Ureter (tissue), 1 donor: ENCODE measurements around the gene CHID1. TPM values are rescaled to one million over a fixed set of nuclear protein-coding genes. Genes with fewer than 3 reads are reported as not detected.

ENCODE experiments used
- DNase-seq: peaks from one replicate; pipeline ENCODE4 v3.0.0-alpha.2; 2020; ENCODE audit warnings: low spot score
- total RNA-seq: library from RNA; stranded (reverse); gene quantifications from one replicate; pipeline ENCODE4 v1.2.4, GENCODE V29; 2023
- donor health status: DM: yes; HTN: yes; CAD: no.

The CHID1 gene
- total RNA-seq, 1 donor from 2014 or later, result 116 TPM

DNA sequence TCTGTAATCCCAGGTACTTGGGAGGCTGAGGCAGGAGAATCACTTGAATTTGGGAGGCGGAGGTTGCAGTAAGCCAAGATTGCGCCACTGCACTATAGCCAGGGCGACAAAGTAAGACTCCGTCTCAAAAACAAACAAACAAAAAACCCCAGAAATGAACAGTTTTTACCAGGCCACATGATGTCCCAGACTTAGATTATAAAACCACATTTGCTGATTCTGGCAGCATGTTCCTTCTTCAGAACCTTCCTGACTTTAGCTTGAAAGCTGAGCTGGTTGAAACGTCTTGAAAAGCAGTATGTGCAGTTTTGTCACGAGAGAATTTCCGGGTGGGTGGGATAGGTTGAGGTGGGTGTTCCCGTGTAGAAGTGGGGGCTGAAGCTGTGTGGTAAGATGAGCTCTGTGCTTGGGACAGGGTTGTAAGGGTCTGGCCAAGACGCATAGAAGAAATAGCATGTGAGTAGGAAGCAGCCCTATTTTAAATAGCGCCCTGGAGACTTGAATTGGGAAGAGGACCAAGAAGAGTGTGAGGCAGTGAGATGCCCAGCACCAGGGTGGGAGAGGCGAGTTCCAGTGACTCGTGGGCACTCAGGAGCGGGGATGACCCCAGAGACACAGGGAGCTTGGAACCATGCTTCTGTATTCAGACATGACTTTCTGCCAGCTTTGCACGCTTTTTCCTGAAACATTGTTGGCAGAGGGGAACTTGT is 22.7 kb upstream of the CHID1 start:
- no peak for DNase-seq

DNA sequence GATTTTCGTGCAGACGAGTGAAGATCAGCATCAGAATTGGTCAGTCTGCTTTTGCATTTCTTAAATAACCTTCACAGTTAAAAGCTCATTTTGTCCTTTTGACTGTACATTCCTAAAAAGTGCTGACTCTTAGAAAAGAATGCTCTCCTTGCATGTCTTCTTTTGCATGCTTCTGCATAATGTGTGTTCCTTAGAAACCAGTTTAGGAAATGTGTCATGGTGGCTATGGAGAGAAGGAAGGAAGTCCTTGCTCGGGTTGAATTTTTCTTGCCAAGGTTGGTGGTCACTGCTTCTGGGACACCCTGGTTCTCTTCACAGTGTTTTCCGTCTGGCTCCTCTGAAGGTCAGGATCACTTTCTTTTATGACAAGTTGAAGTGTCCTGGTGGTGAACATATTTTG is 21.8 kb upstream of the CHID1 start:
- DNase-seq, result no peak

DNA sequence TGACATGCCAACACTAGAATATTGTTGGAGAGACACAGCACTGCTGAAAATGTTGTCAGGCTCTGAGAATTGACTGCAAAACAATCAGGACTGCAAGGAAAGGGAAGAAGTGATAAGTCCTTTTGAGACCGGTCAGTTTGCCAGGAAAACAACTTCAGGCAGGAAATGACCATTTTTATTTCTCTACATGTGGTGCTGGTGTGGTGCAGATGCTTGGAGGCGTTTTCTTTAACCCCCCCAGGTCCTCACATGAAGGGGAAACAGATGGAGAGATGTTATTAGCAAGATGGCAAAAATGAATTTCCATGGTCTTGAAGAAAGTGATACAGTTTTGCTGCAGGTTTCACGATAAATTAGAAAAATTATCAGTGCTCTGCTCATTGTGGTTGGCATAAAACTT is 20.8 kb upstream of the CHID1 start:
- DNase-seq, result no peak

DNA sequence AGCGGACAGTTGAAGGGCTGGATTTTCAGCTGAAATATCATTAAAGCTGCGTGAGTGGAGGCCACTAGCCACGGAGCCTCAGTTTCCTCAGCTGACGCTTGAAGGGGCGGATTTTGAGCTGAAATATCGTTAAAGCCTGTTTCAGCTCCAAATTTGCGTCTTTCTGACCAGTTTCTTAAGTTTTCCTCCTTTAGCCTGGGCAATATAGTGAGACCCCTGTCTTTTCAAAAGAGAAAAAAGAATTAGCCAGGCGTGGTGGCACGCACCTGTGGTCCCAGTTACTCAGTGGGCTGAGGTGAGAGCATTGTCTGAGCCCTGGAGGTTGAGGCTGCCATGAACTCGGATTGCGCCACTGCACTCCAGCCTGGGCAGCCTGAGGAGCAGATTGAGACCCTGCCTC is 18.8 kb upstream of the CHID1 start:
- DNase-seq, result no peak

DNA sequence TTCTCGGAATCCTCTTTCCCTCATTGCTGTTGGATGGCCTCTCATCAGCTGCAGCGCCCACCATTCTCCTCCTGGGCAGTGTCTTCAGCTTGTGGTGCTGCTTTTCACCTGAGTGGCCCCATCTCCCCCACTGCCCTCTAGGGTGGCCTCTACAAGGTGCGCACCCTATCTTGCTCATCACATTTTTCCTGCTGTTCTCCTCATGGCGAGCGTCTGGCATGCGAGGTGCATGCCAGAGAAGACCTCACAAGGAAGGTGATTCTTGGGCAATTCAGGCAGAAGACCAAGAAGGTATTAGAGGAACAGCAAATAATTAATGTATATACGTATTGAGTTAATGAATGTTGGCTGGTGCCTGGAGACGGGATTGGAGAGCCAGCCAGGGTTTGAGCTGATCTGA is 18.2 kb upstream of the CHID1 start:
- no peak for DNase-seq

DNA sequence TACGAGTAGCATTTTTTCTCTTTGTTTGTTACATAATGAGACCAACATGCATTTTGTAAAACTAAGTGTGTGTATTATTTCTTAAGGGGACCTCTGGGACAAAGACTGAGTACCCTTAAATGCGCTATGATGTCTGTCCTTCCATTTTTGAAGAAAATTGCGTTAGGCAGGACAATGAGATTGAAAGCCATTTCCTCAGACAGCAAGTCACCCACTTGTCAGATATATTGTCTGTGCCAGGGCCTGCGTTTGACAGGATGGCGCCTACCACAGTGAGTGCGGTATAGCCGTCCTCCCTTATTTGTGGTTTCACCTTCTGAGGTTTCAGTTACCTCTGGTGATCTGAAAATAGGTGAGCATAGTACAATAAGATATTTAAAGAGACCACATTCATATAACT is 17.3 kb upstream of the CHID1 start:
- no peak for DNase-seq

DNA sequence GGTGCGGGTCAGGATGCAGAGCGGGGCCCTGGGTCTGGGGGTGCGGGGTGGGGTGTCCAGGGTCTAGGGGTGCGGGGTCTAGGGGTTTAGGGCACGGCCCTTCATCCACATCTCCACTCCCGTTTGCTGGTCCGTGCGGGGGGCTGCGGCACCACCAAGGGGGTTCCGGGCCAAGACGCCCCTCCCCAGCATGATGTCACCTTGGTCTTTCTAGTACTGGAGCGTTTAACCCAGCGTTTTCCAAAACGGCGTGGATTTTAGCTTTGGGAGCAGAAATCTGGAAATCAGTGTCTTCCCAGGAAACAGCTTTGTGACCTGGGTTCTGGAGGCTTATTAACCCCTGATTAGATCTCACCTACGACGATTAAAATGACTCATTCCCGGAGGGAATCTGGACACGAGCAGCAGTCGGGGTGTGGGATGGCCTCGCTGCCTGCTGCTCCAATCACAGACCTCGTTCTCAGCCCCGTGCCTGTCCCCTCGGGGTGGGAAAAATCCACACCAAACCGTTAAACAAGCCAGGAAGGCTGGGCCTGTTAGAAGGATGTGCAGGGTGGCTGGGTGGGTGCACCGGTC is 15.8 kb upstream of the CHID1 start:
- DNase-seq, result no peak

DNA sequence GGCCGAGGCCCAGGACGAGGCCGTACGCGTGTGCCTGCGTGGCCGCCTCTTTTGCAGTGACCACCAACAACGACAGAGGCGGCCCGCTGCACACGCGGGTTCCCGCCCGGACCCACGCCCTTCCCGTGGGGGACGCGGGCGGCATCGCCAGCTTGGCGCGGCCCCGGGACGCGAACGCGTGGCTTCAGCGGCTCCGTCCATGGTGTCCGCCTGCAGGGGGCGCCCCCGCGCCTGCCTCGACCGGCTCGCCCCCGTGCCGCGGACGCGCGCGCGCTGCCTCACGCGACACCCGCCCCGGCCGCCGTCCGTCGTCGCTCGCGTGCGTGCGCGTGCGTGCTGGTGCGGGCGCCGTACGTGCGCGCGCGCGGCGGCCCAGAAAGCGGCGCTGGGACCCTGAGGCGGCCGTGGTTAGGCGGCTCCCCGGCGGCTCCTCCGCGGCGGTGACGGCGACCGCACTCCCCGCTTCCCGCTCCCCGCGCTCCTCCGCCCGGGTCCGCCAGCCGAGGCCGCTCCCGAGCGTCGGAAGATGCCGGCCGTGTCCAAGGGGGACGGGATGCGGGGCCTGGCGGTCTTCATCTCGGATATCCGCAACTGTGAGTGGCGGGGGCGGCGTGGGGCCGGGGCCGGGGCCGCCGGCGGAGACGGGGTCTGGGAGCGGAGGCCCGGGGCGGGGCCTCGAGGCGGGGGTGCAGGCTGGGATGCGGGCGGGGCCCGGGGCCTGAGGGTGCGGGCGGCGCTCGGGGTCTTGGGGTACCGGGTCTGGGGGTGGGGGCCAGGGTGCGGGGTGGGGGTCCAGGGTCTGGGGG is 15.1 kb upstream of the CHID1 start, which contains the start of gene AP2A2:
AP2A2 (plus strand) TSS at position 375 of the 806 bp plus-strand sequence; CDS start at position 527, 152 bp downstream.
- peak; percentile 85 for DNase-seq

DNA sequence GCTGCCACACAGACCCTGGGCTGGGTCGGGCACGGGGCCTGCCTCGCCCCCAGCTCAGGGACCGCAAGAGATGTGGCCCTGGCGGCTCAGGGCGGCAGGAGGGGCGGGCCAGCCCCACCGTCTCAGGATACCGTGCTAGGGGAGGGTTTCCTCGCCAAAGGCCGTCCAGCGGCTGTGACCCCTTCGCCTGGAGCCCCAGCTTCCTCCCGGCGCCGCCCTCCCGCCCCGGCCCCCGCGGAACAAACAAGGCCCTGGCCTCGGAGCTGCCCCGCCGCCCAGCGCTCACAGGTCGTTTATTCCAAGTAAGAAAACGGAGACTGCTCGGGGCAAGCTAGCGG is 14.5 kb upstream of the CHID1 start:
- DNase-seq, result no peak

DNA sequence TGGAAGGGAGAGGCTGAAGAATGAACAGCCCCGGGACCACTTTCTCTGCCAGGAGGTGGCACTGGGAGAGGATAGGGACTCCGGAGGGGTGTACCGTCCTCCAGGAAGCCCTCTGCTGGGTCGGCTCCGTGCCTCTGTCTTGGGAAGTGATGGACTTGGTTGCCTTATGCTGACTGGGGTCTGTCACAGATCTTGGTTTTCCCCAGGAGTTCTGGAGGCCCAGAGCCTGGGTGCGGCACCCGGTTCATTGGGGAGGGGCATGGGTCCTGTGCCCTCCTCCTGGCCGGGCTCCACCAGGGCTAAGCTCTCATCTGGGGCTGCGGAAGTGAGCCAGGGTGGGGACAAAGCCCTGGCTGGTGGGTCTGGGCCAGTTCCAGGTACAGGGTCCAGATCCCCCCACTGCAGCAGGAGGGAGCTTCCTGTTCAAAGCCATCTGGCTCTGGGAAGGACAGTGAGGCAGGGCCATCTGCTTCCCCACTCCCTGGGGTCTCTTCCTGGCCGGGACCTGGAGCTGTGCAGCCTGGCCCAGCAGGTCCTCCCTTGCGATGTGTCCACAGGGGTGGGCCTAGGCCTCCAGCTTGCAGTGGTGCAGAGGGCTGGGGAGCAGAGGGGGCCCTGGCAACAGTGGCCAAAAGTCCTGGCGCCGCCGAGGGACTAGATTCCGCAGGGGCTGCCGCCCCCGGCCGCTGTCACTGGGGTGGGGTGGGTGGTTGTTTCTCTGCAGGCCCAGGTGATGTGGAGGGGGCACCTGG is 14.0 kb upstream of the CHID1 start:
- no peak for DNase-seq

DNA sequence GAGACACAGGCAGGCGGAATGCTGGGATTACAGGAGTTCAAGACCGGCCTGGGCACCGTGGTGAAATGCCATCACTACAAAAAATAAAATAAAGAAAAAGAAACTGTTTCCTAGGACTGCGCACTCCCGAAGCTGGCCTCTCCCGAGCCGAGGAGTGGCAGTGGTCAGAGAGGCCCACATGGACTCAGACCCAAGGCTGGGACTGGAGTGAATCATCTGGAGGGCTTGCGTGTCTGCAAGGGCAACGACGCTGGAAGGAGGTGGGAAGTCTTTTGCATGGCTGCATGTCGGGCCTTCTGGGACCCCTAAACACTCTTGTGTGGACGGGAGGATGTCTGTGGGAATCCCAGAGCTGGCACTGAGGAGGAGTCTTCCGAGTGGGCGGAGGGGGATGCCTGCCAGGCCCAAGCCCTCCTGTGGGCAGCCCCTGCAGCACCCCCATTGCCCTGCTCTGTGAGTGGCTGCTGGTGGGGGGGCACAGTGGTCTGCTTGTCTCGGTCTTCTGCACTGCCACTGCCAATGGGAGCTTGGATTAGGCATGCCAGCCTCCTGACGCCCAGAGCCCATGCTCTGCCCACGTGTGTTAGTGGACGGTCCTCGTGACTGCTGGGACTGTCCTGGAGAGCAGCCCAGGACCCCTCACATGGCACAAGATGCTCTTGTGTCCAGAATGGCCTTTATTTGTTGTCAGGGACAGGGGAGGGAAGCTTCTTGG is 13.2 kb upstream of the CHID1 start:
- no peak for DNase-seq

DNA sequence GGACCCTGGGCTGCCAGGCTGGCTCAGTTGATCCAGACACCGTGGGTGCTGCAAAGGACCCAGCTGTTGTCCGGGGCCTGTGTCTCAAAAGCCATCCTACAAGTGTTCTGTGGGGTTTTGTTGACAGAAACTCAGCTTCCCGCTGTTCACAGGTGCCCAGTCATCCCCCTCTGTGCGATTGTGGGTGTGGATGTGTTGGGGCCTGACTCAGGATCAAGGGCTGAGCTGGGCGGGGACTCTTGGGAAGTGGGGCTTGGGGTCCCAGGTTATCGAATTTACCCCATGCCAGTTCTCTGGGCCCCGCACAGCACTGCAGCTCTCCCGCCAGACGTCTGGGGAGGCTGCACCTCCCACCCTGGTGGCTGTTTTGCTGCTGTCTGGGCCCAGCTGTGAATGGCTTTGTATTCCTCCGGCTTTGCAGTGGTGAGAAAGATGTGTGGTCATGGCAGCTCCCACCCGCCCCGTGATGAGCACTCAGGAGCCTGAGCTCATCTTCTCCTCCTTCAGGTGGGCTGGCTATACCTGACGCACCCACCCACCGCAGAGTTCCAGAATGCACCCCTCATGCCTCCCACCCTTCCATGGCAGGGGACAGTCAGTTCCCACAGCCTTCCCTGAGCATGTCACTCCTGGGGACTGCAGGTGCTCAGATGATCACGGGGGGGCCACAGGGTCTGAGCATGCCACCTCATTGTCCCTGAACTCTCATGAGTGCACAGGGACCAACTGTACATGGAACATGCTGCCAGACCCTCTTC is 11.5 kb upstream of the CHID1 start:
- DNase-seq, result no peak

DNA sequence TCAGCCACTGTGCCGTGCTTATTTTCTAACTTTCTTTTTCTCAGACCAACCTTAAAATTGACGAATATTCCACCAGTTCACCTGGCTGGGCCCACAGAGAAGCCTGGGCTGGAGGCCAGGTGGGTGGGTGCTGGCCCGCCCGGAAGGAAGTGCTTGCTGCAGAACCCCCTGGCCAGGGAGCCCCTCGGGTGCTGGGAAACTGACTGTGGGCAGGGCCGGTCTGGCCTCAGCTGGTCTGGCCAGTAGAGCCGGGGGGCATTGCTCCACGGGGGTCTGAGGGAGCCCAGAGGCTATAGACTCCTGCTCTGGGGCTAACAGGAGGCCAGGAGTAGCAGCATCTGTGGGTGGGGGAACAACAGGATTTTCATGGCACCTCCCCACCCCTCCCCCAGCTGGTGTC is 6.8 kb upstream of the CHID1 start:
- DNase-seq, result no peak

DNA sequence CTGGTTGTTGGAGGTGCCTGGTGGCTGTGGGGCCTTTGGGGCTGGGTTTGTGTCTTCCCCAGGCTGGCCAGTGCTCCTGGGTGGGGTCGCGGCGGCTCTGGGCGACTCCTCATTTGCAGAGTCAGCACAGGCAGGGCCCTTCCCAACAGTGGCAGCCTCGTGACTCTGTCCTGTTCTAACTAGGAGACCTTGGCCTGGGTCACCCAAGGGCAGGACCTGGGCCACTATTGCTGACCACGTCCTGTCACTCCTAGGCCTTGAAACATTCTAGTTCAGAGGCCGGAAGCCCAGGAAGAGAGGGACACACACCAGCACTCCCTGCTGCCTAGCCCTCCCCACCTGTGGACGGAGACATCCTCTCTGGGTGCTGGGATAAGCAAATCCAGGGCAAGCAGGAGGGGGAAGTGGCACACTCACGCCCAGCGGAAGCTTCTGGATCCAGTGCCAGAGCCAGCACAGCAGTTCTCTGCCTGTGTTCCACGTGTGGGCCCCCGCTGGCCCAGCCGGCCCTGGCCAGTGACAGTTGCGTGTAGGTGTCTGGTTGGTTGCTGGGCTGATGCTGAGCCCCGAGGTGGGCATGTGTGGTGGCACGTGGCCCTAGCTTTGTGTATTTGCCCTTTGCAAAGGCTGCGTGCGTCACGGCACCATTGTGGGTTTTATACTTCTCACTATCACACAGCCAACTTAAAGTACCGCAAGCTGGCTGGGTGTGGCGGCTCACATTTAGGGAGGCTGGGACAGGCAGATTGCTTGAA is 4.3 kb upstream of the CHID1 start:
- peak; percentile 61 for DNase-seq

DNA sequence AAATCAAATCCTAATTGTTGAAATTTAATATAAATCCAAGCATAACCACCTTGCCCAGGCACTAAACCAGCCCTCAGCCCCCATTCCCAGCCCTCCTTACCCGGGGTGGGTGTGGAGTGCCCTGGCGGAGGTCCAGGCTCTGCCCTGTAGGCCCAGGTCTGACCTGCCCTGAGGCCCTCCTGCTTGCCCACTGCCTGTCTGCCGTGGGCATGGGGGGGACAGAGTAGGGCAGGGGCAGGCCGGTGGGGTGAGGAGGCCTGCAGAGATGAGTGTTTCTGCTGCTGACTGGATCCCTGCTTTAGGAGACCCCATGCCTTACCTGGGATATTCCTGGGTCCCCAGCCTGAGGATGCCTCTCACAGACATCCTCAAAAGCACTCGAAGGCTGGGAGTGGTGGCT is 3.6 kb upstream of the CHID1 start:
- DNase-seq, result no peak

DNA sequence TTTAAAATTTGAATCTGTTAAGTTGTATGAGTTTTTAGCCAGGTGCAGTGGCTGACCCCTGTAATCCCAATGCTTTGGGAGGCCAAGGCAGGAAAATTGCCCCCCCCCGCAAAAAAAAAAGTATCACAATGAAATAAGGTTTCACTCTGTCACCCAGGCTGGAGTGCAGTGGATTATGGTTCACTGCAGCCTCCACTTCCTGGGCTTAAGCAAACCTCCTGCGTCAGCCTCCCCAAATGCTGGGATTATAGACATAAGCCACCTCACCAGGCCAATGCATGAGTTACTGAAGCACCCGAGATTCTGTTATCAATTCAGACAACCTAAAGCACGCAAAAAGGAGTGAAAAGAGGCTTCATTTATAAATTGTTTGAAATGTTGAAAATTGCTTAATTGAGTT is 2.4 kb upstream of the CHID1 start:
- no peak for DNase-seq

DNA sequence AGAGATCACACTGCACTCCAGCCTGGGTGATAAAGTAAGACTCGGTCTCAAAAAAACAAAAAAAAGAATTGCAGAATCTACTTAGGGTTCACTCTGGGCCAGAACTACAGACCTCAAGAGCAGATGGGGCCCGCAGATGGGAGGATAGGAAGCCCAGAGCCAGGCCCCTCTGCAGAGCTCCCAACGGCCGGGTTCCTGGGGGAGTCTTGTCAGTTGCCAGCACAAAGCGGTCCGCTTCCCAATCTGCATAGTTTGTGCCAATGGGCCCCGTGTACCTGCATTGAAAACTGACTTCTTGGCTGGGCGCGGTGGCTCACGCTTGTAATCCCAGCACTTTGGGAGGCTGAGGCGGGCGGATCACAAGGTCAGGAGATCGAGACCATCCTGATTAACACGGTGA is 1.7 kb upstream of the CHID1 start:
- DNase-seq, result no peak

DNA sequence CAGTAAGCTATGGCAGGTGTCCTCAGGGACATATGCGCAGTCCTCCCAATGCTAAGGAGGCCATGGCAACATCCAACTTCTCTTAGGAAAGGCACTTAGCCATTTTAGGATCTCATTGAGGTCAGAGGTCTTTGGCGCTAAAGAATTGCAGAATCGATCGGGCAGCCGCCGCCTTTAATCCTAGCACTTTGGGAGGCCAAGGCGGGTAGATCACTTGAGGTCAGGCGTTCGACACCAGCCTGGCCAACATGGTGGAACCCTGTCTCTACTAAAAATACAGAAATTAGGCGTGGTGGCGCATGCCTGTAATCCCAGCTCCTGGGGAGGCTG is 1.2 kb upstream of the CHID1 start:
- no peak for DNase-seq

DNA sequence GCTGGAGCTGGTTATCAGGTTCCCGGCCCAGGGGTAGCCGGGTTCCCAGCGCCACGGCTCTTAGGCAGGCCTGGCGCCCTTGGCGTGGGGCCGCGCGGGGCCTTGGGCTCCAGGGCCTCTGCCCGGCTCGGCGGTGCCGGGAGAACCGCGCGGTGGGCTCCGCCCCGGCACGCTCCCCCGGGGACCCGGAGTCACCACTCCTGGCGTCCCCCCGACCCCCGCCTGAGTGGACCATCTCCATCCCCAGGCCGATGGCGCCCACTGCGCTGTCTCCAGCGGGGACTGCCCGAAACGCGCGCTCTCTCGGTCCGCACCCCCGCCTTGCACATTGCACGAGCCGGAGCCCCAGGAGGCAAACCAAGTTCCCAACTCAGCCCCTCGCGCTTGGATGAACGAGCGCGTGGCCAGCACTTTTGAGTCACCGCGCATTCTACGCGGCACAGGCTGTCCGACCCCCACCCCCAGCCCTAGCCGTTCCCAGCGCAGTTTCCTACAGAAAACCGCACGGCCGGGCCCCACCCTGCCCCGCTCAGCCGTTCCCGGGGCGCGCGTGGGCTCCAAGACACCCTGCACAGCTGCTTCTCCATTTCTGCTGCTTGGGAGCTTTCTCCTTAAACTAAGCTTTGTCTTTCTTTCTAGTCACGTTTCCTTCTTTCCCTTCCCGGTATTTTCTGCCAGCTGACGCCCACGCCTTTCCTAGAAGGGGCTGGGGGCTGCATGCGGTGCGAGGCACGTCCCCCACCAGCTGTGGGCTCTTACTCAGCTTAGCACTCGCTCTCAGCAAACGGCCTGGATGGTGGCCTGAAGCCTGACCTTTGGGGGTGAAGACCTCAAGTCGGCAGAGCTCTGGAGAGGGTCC is 650 bp upstream of the CHID1 start:
- no peak for DNase-seq
